ELF-1 (cell line): ENCODE results near the gene ARL15.

ENCODE experiments used
- DNase-seq: peaks from one replicate; pipeline ENCODE4 v3.0.0-alpha.2; 2016; ENCODE audit warnings: low read depth, low spot score

The ARL15 gene

DNA sequence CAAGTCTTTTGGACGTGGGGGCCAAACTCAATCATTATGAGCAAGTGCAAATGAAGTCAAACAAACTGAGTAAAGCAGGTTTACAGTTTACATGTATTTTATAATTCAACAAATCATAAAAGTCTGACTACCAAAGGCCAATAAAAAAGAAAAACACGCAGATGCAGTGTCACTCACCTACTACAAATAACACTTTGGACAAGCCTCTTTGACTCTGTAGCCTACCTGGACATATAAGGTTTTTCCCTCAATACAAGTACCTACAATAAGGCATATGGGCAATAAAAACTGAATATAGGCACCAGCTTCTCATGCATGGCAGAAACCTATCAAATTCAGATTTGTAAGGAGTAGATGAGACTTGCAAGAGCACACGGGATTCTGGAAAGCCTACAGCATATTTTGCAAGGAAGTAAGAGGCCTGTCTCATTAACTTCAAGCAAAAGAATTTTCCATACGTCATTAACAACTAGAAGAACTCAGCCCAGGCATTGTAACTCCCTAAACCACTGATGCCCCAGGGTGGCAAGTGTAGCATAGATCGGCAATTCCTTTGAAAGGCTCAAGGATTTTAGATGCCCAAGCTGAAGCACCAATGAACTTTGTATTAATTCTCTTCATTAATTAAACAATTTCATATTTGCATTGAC, 21.7 kb downstream of the ARL15 start:
- no peak for DNase-seq

DNA sequence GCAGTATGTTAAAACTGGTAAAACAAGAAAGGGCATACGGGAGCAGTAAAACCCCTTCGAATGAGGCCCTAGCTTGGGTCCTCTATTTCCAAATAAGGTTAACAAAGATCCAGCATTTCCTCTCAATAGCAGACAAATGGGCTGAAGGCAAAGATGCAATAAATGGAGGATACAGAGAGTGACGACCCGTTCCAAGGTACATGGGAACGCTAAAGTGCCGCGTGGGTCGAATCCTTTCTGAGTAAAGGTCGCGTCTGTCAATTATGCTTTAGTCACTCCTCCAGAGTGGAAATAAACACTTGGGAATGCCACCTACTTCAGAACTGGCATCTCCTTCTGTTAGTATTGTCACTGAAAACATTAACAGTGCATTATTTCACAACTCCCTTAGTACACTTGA, 24.7 kb downstream of the ARL15 start:
- peak; percentile 29 for DNase-seq

DNA sequence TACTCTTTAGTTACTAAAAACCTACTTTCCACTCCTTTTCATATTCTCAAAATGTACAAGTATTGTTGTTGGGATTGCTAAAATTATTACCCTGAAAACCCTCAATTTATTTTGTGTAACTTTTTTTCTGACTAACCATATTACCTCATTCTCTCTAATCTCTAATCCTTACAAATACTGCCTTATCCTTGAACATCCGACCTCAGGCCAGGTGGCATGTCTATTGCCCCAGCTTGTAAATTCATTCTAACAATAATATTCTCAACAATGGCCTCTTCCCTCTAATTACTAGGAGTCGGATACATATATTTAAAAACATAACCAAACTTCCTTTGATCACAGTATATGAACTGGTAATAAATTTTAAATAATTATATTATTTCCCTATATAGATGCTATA, 25.8 kb downstream of the ARL15 start:
- DNase-seq = no peak

DNA sequence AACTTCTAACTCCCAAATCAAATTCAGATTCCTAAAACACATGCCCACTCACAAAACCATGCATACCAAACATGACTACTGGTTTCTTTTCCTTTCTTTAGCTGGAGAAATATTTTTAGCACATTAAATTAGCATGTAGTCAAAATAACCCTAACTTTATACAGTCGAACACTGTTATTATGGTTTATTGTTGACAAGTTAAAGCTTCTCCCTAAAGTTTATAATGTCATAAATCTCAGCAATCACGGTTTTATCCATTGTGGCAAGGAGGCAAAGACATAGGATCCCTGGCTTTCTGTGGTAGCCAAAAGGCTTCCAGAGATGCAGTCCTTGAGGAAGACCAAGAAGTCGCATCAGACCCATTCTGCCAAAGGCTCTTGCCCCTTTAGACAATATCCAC, 27.5 kb downstream of the ARL15 start:
- no peak for DNase-seq

DNA sequence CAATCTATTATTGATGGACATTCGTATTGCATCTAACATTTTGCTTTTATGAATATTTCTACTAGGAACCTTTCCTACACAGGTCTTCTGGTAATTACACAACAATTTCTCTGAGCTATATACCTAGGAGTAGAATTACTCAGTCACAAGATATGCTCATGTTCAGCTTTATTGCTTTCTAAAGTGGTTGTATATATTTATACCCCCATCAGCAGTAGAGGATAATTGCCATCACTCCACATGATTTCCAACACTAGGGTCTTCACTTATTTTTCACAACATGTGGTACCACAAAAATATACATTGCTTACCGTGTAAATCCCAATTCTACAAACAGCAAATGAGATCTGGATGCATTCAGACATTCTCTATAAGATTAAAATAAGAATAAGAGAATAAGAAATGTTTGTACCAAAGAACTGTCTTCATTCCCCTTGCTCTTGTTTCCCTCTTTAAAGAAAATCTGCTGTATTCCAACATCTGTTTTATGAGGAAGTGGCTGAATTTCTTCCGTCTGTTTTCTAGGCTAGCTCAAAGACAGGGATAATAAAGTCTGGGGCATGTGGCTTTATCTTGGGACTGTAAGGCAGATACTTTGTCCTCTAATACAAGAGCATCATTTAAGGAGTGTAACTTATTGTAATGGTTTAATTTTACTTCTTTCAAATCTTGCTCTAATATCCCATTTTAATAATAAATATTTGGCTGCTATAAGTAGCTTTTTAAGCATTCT, 28.2 kb downstream of the ARL15 start:
- DNase-seq = no peak

DNA sequence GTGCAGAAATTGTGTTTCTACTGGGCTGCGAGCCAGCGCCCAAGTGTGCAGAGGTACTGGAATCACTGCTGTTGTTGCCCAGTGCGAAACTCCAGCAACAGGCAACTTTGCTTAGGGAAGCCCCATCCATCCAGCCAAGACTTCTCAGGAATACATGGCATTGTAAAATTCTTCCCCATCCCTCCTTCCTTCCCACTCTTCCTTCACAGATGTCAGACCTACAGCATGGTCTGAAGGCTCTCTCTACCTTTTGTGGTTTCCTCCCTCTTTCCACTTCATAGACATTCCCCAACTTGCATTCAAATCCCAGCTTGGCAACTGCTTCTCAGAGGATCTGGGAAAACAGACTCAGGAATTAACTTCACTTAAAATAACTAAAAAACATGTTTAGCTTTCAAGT, 30.4 kb downstream of the ARL15 start:
- no peak for DNase-seq

DNA sequence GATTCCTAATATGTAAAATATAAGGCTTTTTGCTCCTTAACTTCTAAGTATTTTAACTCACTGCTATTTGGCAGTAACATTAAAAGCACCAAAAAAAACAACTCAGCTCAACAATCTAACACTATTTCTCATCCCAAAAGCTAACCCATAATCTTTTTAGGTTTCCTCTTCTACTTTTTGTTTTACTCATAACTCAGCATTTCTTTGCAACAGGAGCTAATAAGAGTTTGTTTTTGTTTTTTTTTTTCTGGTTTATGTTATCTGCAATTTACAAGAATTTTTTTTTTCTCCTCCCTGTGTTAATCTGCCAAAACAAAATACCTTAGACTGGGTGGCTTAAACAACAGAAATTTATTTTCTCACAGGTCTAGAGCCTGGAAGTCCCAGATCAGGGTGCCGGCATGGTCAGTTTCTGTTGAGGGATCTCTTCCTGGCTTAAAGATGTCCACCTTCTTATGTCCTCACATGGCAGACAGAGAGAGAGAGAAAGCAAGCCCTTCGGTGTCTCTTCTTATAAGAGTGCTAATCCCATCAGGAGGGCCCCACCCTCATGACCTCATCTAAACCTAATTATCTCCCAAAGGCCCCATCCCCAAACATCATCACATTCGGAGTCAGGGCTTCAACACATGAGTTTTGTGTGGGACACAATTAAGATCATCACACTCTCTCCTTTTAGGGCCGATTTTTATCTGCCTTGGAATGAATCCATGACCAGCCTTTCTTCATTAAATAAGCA, 31.2 kb downstream of the ARL15 start:
- no peak for DNase-seq

DNA sequence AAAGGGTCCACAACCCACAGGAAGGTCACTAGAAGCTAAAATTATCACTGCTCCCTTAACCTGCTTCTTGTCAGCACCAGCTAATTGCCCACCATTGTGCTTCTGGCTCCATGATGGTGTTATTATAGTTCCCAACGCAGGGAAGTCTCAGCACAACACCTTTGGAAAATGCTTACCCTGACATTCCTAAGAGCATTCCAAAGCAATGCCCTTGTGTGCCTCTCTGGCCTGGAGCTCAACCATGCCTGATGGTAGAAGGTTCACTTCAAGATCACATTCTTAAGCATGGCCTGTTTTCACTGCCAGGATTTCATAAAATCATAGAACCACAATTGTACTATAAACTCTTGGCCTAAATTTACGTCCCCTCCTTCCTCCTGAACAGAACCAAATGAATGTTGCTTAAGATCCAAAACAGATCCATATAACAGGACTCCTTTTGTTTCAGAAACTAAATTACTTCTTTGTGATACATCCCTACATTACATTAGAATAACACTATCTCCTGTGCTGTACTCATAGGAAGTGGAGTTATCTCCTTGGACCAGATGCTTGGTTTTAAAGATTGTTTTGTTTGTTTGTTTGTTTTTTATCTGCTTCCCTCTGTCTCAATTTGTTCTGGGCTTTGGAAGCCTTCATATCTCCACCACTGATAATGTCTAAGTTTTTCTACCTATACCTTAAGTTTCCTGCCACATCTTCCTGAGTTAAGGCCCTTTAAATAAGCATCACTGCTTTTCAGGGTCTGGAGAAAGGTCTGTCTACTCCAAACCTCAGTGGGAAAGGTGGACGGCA, 32.1 kb downstream of the ARL15 start:
- peak; percentile 43 for DNase-seq

DNA sequence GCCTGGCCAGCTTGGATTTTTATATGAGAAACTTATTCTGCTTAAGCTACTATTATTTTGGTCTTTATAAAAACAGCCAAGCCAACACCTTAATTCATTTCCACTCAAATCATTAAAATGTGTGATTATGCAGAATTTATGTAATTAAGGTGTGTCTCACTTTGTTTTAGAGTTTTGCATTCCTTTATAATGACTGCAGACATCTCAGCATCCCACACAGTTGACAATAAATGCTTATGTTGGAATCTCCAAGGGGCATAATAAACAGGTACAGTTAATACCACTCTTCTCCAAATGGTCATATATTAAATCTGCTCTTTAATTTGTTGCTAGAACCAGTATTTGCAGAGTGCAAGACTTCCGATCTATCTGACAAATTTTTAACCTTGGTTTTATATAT, 34.3 kb downstream of the ARL15 start:
- DNase-seq = no peak

DNA sequence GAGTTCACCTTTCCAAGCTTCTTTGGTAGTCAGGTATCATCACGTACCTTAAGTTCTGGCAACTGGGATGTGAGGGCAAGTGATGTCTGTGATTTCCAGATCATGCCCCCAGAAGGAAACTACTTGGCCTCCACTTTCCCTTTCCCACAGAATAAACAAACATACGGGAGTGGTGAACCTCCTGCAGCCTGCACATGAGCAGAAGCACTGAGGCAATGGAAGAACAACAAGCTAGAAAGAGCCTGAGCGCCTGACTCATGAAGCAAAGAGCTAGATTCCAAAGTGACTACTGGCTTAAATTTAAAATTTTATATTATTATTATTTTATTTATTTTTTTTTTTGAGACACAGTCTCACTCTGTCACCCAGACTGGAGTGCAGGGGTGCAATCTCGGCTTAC, 35.0 kb downstream of the ARL15 start:
- DNase-seq = no peak

DNA sequence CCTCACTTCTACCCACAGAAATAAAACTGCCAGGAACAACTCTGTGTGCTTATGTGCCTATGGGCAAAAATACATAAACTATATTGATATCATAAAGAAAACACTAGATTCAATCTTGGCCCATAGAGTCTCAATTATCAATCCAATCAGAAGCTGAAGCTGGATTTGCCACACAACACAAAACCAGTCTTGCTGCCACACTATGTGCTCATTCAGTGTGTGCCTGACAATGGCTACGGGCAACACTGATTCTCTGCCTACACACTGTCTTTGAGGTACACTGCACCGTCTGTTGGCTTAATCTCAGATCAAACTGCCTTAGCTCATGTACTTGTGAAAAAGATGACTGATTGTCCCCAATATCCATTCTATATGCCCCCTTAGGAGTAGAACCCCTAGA, 35.4 kb downstream of the ARL15 start:
- DNase-seq = no peak

DNA sequence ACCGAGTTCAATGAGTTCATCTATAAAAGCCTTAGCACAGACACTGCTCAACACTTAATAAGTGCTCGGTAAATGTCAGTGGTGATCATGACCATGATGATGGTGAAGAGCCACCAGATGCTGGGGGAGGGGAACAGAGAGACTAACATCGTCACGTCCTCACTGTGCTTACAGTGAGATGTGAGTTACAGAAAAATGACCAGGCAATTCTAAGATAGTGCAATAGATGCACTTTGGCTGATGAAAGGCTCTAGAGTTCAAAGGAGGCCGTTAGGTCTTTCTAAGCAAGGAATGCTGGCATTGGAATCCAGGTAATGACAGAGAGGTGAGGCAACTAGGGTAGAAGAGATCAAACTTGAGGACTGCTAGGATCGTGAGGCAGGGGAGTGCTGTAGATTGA, 36.7 kb downstream of the ARL15 start:
- no peak for DNase-seq

DNA sequence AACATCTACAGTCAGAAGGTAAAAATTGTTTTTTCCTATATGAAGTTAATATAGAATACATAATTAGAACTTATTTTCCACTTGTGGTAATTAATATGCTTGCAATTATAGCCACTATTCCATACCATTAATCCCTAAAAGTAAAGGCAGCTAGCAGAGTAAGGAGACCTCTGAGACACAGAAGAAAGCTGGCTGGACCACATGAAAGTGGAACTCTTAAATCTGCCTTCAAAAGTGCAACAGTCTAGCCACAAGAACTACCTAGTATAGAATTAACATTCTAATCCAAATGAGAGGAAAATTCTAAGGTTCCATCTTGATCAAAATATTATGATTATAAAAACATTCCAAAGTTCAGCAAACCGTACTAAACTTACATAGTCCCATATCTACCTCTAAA, 37.6 kb downstream of the ARL15 start:
- DNase-seq = no peak

DNA sequence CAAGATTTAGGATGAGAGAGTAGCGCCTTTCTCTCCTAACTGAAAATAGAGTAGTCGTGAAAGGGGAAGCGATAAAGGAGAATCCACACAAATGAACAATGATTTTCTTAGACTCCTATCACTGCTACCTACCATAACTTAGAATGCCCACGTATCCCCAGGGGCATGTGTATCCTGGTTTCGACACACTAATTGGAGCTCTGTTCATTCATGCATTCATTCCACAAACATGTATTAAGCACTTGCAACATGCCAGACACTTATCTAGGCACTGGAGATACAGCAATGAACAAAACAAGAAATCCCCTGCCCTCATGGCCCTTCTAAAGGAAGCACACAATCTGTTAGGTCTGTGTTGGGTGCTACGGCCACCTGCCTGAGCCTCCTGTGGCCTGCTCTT, 40.0 kb downstream of the ARL15 start:
- no peak for DNase-seq

DNA sequence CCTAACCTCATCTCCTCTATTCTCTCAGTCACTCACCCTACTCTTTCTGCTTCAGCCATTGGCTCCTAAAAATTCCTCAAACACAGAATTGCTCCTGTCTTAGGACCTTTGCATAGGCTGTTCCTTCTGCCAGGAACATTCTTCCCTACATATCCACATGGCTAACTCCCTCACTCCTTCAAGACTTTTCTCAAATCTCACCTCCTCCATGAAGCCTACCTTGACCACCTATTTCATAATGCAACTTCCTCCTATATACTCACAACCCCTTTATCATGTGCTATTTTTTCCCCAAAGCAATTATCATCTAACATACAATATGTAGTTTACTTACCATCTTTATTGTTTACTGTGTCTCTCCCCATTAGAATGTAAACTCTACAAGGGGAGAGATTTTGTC, 45.8 kb downstream of the ARL15 start:
- DNase-seq = no peak

DNA sequence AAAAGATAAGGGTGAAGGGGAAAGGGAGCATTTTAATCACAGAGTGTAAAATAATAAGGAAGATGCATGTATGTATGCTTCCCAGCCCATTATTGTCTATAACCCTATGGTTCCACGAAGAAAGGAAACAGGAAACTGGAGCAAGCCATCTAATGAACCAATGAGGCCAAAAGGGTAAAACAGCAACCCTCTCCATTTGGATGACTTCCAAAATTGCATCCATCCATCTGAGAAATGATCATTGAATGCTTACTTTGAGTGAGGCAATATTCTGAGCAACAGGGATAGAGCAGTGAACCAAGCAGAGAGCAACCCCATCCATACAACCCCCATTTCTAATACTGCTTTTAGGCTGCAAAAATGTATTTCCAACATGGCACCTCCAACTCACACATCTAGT, 46.9 kb downstream of the ARL15 start:
- DNase-seq = no peak

DNA sequence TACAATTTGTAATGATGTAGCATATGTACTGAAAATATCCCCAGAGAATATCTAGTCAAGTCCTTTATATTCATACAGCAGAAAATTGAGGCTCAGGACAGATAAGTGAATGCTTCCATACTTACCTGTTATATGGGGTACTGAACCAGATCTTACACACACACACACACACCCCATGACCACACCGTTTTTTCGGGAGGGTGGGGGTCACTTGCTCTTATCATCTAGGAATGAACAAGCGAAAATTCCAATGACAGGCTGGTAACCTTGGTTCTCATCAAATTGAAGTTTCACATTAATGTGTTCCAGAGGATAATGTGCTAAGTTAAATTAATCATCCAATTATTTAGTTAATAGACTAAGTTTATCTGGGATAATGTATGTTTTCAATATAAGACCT, 48.8 kb downstream of the ARL15 start:
- DNase-seq = no peak

DNA sequence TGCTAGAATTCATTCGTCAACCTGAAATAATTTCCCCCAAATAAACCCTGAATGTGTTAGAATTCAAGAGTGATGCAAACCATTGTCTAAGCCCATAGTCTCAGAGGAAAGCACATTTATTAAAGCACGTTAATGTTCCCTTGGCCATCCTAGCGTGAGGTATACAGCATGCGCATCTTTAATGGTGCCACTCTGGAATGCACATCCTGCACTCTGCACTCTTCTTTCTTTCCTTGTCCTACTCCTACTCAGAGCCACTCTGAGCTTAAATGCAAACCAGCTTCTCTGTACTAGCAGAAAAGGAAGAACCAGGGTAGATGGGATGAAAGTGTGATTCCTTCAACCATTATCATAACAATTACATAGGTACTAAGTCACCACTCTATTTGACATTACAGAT, 50.4 kb downstream of the ARL15 start:
- DNase-seq = no peak

DNA sequence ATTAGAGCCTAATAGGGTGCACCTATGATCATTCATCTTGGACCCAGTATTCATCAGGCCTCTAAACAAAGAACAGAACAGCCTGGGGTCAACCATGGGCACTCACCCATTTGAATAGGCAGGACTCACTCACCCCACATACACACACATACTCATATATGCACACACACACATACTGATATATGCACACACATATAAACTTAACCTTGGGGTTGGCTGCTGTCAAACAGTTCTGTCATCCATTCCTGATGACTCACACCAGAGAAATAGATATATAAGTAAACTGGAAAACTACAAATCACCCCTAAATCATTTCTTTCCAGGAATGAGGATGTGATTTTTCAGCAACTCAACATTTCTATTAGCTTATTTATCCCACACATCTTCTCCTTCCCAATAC, 51.3 kb downstream of the ARL15 start:
- no peak for DNase-seq

DNA sequence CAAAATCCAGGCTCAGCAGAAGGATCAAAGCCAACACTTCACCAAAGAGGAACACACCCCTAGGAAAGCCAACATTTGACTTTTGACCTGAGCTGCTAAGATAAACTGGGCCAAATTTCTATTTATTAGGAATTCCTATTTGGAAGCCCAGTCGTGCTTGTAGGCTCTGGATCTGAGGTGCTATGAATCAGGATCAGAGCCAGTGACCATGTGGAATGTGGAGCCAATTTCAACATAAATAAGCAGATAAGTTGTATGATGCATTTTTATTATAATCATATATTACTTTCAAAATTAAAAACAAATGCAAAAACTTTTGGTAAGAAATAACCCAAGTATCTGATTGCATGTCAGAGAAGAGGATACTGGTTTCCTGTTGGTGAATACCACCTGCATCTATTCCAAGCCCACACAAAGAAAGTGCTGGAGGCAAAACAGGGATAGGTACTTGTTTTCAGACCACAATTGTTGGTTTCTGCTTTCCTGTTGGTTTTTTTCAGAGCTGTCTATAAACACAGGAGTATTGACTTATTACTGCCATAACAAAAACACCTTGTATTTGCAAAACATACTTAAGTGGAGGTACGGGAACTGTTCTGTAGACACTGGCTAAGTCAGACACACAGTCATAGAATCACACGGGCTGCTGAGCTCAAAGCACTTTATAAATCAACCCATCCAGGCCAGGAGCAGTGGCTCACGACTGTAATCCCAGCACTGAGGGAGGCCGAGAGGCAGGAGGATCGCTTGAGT, 52.8 kb downstream of the ARL15 start:
- peak; percentile 25 for DNase-seq

DNA sequence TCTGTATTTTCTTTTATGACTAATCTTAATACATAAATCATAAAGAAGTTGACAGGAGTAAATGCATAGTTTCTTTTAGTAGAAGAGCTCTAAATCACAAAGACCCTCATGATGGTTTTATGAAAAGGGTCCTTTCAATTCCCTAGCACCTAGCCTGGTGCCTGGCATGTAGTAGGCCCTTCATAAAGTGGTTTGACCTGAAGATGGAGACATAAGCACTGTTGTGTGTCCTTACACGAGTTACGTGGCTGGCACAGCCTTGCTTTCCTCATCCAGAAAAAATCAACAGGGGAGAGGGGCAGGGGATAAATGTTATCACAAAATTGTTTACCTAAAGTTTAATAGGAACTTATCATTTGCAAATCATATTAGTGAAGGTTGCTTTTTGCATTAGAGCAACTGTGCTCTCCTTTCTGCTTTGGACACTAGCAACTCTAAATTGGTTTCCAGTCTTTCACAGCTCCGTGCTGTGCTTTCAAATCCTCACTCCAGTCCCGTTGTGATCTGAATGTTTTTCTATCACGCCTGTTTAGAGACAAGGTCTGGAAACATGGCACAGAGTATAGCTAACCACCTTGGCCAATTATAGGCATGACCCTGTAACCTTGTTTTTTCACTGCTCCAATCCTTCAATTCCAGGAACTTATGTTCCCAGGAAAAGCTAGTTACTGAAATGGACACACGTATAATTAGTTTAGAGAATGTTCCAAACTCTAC, 55.7 kb downstream of the ARL15 start:
- DNase-seq = no peak
